ENCODE measurements around the gene PPTC7. TPM values are rescaled to one million over a fixed set of nuclear protein-coding genes. Genes with fewer than 3 reads are reported as not detected.
"Not testable (repeated sequence)": the region's sequence is repeated elsewhere in the genome, so short reads cannot be mapped to it uniquely, and the experiment has no call there.

PPTC7 gene
- total and polyA plus RNA-seq, 10 of the 15 experiments (the other 5 are each of a cell fraction or from before 2014, with no cell fraction given) = 4.0 to 69.6 (median 12.3) TPM

- TF ChIP-seq NFYA (IDR thresholded peaks at IDR 0.05; ENCODE audit: borderline replicate concordance, low read depth, low read length) (no peak), TCF7 (IDR thresholded peaks at IDR 0.05; ENCODE audit: borderline replicate concordance) (no peak), USF2 (IDR thresholded peaks at IDR 0.05; ENCODE audit: borderline replicate concordance, low read depth, low read length) (no peak), ELK1 (IDR thresholded peaks at IDR 0.05; ENCODE audit: low read depth, low read length) (no peak), RBBP5 (conservative IDR thresholded peaks at IDR 0.05) (no peak), IRF3 (IDR thresholded peaks at IDR 0.05) (no peak), SMC3 (IDR thresholded peaks at IDR 0.05; ENCODE audit: borderline replicate concordance, low read length) (no peak), DPF2 (IDR thresholded peaks at IDR 0.05) (no peak), E2F8 (IDR thresholded peaks at IDR 0.05; ENCODE audit: low read depth, partially characterized antibody) (no peak), STAT3 (IDR thresholded peaks at IDR 0.05; ENCODE audit: low read depth, low read length) (no peak), SUPT20H (IDR thresholded peaks at IDR 0.05; ENCODE audit: borderline replicate concordance, control insufficient read depth, low read depth, low read length) (no peak)
Measured at GRCh38 chr12:110545812-110546211, 37.3 kb downstream of the PPTC7 start (continued).

GRCh38 chr12:110545259-110545658 is 37.9 kb downstream of the PPTC7 start:
- H4K20me1 ChIP-seq (ENCODE audit: control insufficient read depth, insufficient read depth); H3K27me3 ChIP-seq (replicated peaks in 1 of 2; ENCODE audit: control insufficient read depth in 2 of 2, insufficient read depth in 2 of 2, low read length in 1 of 2); BruUV-seq (replicated peaks); in situ Hi-C loops (cut with MboI); FAIRE-seq; H2AFZ ChIP-seq (ENCODE audit: control insufficient read depth, low read depth, low read length); ATAC-seq; H3K4me3 ChIP-seq; H3K9ac ChIP-seq (ENCODE audit: control insufficient read depth, insufficient read depth, low read length); H3K27ac ChIP-seq (ENCODE audit: control insufficient read depth, insufficient read depth); H3K9me3 ChIP-seq (replicated peaks; ENCODE audit: control insufficient read depth, insufficient read depth, low read length); DNase-seq (ENCODE audit: low read depth, low spot score); H3K4me2 ChIP-seq (ENCODE audit: control insufficient read depth, insufficient read depth): not testable (repeated sequence)
- POLR2A ChIA-PET = interaction anchor here (2.8 to 4.7 kb wide), 3 partner anchors 12 to 35 kb away, joined by 17 to 55 read pairs (median 27); no protein-coding TSS in a partner anchor
- peaks cover 5 to 37% of the 10 kb centered on the region in 2 experiments for H3K36me3 ChIP-seq (ENCODE audit: control insufficient read depth in 2 of 2, insufficient read depth in 2 of 2, low read length in 1 of 2)
- RAD21 ChIA-PET (ENCODE audit: unreplicated experiment) = interaction anchor here (2.6 kb wide), 1 partner anchor 12 kb away, joined by 7 read pairs; no protein-coding TSS in a partner anchor
- peaks cover 33% of the 10 kb centered on the region for H3K4me1 ChIP-seq (ENCODE audit: control insufficient read depth, insufficient read depth, low read length)
- H3K79me2 ChIP-seq (ENCODE audit: control insufficient read depth, insufficient read depth, low read length) = peaks cover 75% of the 10 kb centered on the region
- SMC1A ChIA-PET (ENCODE audit: uncharacterized antibody, unreplicated experiment) = interaction anchor here (2.5 to 18.4 kb wide), 3 partner anchors 15 to 55 kb away, joined by 31 to 308 read pairs (median 116); no protein-coding TSS in a partner anchor
- WGBS (ENCODE audit: insufficient coverage, insufficient replicate concordance, low lambda C conversion rate, missing lambda C conversion rate) = 76% methylated on average over 4 of the region's 4 CpGs
- intact Hi-C loops (cut with micrococcal nuclease; ENCODE audit: unreplicated experiment) = loop anchor here (5.0 kb wide), 1 partner anchor 33 kb away; no protein-coding TSS in a partner anchor
- CTCF ChIA-PET = interaction anchor here (0.9 to 3.2 kb wide), 3 partner anchors 13 to 57 kb away, joined by 3 to 10 read pairs (median 3); no protein-coding TSS in a partner anchor

All from GM12878 (cell line).